CD4-positive, alpha-beta T cell treated with Interleukin-15 for 4 hours (primary cell): ENCODE data around the gene CYB5A.

Experiments used
- DNase-seq: peaks from one replicate; pipeline ENCODE4 v3.0.0-alpha.2; 2020; ENCODE audit warnings: low spot score

Gene CYB5A

GRCh38 chr18:74248189-74248588, 43.6 kb downstream of the CYB5A start:
- DNase-seq, result no peak

- DNase-seq, result no peak
Measured at GRCh38 chr18:74244554-74244953, 47.2 kb downstream of the CYB5A start.

- no peak for DNase-seq
Measured at GRCh38 chr18:74243127-74243526, 48.6 kb downstream of the CYB5A start.

GRCh38 chr18:74242438-74243096, 49.2 kb downstream of the CYB5A start:
- DNase-seq, result no peak

- DNase-seq, result no peak
Measured at GRCh38 chr18:74241970-74242369, 49.8 kb downstream of the CYB5A start.

- no peak for DNase-seq
Measured at GRCh38 chr18:74241426-74241825, 50.3 kb downstream of the CYB5A start.

- DNase-seq, result no peak
Measured at GRCh38 chr18:74239567-74239966, 52.2 kb downstream of the CYB5A start.

- DNase-seq, result no peak
Measured at GRCh38 chr18:74234326-74235171, 57.2 kb downstream of the CYB5A start.

- DNase-seq, result no peak
Measured at GRCh38 chr18:74233933-74234325, 57.8 kb downstream of the CYB5A start.

GRCh38 chr18:74230922-74231714, 60.6 kb downstream of the CYB5A start:
- no peak for DNase-seq

GRCh38 chr18:74229891-74230290, 61.9 kb downstream of the CYB5A start:
- DNase-seq, result no peak

- DNase-seq, result no peak
Measured at GRCh38 chr18:74229005-74229404, 62.8 kb downstream of the CYB5A start.

GRCh38 chr18:74228312-74228711, 63.5 kb downstream of the CYB5A start:
- no peak for DNase-seq

- no peak for DNase-seq
Measured at GRCh38 chr18:74226666-74227065, 65.1 kb downstream of the CYB5A start.

- DNase-seq, result no peak
Measured at GRCh38 chr18:74226156-74226555, 65.6 kb downstream of the CYB5A start.

- no peak for DNase-seq
Measured at GRCh38 chr18:74225193-74225840, 66.4 kb downstream of the CYB5A start.

GRCh38 chr18:74222710-74223494, 68.9 kb downstream of the CYB5A start:
- no peak for DNase-seq

- DNase-seq, result no peak
Measured at GRCh38 chr18:74221081-74221480, 70.7 kb downstream of the CYB5A start.

- no peak for DNase-seq
Measured at GRCh38 chr18:74219056-74219455, 72.7 kb downstream of the CYB5A start.

GRCh38 chr18:74217476-74218143, 74.2 kb downstream of the CYB5A start:
- DNase-seq, result no peak

- no peak for DNase-seq
Measured at GRCh38 chr18:74216661-74217110, 75.1 kb downstream of the CYB5A start.
